Transverse colon (tissue), 4 donors: ENCODE results near the gene SYNE1. TPM values are rescaled to one million over a fixed set of nuclear protein-coding genes. Genes with fewer than 3 reads are reported as not detected.

Experiments
- DNase-seq: peaks from one replicate; pipeline ENCODE4 v3.0.0-alpha.2; 2019
- H3K27ac ChIP-seq, 4 donors: fragments of 200-600 bp; sonication (generic); 2 replicates each; pipeline ENCODE4 v1.5.1; 2016 to 2018; ENCODE audit warnings: inconsistent platforms in 4 of 4
- H3K27me3 ChIP-seq: fragments of 200-600 bp; sonication (generic); 2 replicates; pipeline ENCODE4 v1.5.1; 2017; ENCODE audit warnings: inconsistent platforms
- H3K36me3 ChIP-seq, 4 donors: fragments of 200-600 bp; sonication (generic); 2 replicates each; pipeline ENCODE4 v1.5.1; 2017 to 2019; ENCODE audit warnings: inconsistent platforms in 4 of 4
- H3K4me1 ChIP-seq, 4 donors: fragments of 200-600 bp; sonication (generic); 2 replicates each; pipeline ENCODE4 v1.5.1; 2017 to 2020; ENCODE audit warnings: inconsistent platforms in 4 of 4
- H3K4me3 ChIP-seq, 4 donors: fragments of 200-600 bp; sonication (generic); 1 replicate in 1 of 4; 2 replicates in 3 of 4; pipeline versions ENCODE4 v1.5.1 to v1.6.1; 2017 to 2019; ENCODE audit warnings: inconsistent platforms in 4 of 4
- H3K9me3 ChIP-seq, 2 donors: fragments of 200-600 bp; sonication (generic); 2 replicates each; pipeline ENCODE4 v1.5.1; 2017 to 2019; ENCODE audit warnings: inconsistent platforms in 2 of 2
- EP300 ChIP-seq: sonication (generic); formaldehyde crosslinking; IDR thresholded peaks from one replicate; pipeline ENCODE4 v1.6.1; 2017; ENCODE audit warnings: antibody characterized with exemption, low read depth
- POLR2A ChIP-seq: fragments of 450-650 bp; IDR thresholded peaks from one replicate; pipeline ENCODE4 v1.6.1; 2016; ENCODE audit warnings: antibody characterized with exemption, mild to moderate bottlenecking, moderate library complexity
- POLR2AphosphoS5 ChIP-seq, 3 donors: sonication (generic); formaldehyde crosslinking; IDR thresholded peaks; one replicate each; pipeline ENCODE4 v1.6.1; 2016; ENCODE audit warnings: antibody characterized with exemption in 3 of 3
- WGBS, 2 donors: methylation state at CpG; one replicate each; pipeline ENCODE4 v1.1.5; 2018; ENCODE audit warnings: low coverage in 1 of 2; 5-methylcytosine and 5-hydroxymethylcytosine counted together
- in situ Hi-C, 4 donors: fragments of 200-750 bp; cut with MboI; loops; one replicate each; pipeline versions ENCODE4 v1.15.0 to v1.15.1; 2017; ENCODE audit warnings: low sequenced_read_pairs in 3 of 4, low pct_ligation_motif_present in 1 of 4, low pct_unique_long_range_greater_than_20kb in 1 of 4
- intact Hi-C: fragments of 100-400 bp; cut with DNase I; formaldehyde crosslinking; loops from one replicate; pipeline ENCODE4 v1.15.1; 2023; ENCODE audit warnings: low total_unique reads
- total RNA-seq, 4 donors: library from RNA; depleted of rRNA; stranded (reverse); fragments of >200 nt; gene quantifications; one replicate each; pipeline ENCODE4 v1.1.0, GENCODE V29; 2016
- TF ChIP-seq, protein P1 (sequence below), 5 experiments: fragments of 200-600 bp in 3 of 5; fragments of 450-650 bp in 2 of 5; sonication (generic) in 3 of 5; IDR thresholded peaks; 1 replicate in 2 of 5; 2 replicates in 3 of 5; pipeline ENCODE4 v1.5.1; 2016 to 2017; ENCODE audit warnings: antibody characterized with exemption in 5 of 5, inconsistent platforms in 3 of 5, mild to moderate bottlenecking in 2 of 5, moderate library complexity in 1 of 5

Gene SYNE1
- total RNA-seq, 4 donors from 2014 or later: 31.4 to 87.2 (median 59.7) TPM

DNA sequence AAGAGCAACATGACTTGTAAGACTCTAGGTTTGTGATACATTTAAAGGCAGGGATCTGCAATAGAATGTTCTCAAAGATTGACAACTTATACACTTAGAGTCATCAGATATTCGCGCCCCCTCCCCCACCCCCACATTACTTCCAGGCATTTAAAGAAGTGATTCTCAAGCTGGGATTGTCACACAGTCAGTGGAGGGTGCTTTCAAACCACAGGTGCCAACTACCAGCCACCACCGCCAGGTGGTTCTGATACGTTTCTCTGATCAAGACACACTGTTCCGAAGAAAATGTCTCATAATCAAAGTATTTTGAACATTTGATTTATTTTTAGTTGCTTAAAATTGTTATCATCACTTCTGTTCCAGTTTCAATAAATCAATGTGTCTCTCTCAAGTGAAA lies 472.2 kb downstream of the SYNE1 start:
- H3K9me3 ChIP-seq: no peaks in the 10 kb centered on the region
- DNase-seq: no peak
- 85 to 90% methylated on average over 3 to 5 of the region's 5 CpGs for WGBS, 2 donors
- no peaks in the 10 kb centered on the region for H3K36me3 ChIP-seq
- intact Hi-C loops (no loop called here), in situ Hi-C loops (no loop called here)
- H3K4me1 ChIP-seq: peaks cover 0 to 5% (median 0%) of the 10 kb centered on the region in 4 donors
- no peak overlapping the region for H3K4me3 ChIP-seq
- H3K27me3 ChIP-seq: no peaks in the 10 kb centered on the region
- H3K27ac ChIP-seq: no peak overlapping the region
- TF ChIP-seq POLR2AphosphoS5 (IDR thresholded peaks at IDR 0.05) (no peak), POLR2A (no peak), EP300 (no peak)
- TF ChIP-seq, protein P1, sequence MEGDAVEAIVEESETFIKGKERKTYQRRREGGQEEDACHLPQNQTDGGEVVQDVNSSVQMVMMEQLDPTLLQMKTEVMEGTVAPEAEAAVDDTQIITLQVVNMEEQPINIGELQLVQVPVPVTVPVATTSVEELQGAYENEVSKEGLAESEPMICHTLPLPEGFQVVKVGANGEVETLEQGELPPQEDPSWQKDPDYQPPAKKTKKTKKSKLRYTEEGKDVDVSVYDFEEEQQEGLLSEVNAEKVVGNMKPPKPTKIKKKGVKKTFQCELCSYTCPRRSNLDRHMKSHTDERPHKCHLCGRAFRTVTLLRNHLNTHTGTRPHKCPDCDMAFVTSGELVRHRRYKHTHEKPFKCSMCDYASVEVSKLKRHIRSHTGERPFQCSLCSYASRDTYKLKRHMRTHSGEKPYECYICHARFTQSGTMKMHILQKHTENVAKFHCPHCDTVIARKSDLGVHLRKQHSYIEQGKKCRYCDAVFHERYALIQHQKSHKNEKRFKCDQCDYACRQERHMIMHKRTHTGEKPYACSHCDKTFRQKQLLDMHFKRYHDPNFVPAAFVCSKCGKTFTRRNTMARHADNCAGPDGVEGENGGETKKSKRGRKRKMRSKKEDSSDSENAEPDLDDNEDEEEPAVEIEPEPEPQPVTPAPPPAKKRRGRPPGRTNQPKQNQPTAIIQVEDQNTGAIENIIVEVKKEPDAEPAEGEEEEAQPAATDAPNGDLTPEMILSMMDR (IDR thresholded peaks at IDR 0.05): no peak

DNA sequence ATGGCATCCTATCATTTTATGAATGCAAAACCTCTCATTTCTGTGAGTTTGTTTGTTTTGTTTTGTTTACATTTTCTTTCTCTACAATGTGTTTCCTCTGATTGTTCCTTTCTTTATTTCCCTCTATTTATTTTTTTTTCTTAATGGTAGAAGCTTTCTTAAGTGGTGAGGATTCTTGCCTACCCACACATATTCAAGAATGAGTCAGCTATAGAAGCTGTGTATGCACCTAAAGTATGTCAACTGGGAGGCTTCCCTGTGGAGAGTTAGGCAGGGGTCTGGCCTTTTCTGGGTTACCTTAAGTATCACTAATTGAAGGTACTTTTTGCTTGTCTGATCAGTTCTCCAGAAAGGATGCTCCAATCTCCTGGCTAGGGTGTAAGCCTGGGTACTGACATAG lies 475.7 kb downstream of the SYNE1 start:
- no peaks in the 10 kb centered on the region for H3K36me3 ChIP-seq
- TF ChIP-seq, protein P1 (IDR thresholded peaks at IDR 0.05): no peak
- no peak for TF ChIP-seq EP300
- no peak for TF ChIP-seq POLR2AphosphoS5 (IDR thresholded peaks at IDR 0.05)
- TF ChIP-seq POLR2A: no peak
- H3K27ac ChIP-seq: no peak overlapping the region
- H3K4me3 ChIP-seq: no peak overlapping the region
- H3K4me1 ChIP-seq: no peaks in the 10 kb centered on the region
- H3K27me3 ChIP-seq: no peaks in the 10 kb centered on the region
- in situ Hi-C loops (no loop called here), intact Hi-C loops (no loop called here)
- DNase-seq: no peak
- H3K9me3 ChIP-seq: no peaks in the 10 kb centered on the region

DNA sequence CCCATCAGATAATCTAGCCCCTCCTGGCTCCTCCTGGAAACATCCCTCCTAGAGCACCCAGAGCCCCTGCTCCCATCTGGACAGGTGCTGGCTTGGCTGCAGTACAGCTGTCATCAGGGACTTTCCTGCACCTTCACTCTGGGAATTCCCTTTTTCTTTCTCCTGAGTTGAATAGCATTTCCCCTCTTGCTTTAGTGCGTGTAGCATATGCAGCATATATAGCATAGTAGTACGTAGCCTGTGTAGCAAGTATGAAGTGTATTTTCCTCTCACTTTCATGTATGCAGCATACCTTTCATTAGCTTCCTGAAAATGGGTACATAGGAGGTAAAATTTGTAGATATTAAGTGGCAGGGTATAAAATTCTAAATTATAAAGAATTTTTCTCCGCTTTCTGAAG lies 476.8 kb downstream of the SYNE1 start:
- Histone ChIP-seq H3K27ac (no peak overlapping the region), H3K4me3 (no peak overlapping the region), H3K36me3 (peaks cover 0 to 2% (median 0%) of the 10 kb centered on the region in 4 donors), H3K27me3 (no peaks in the 10 kb centered on the region), H3K4me1 (no peaks in the 10 kb centered on the region), H3K9me3 (no peaks in the 10 kb centered on the region)
- in situ Hi-C loops (no loop called here), intact Hi-C loops (no loop called here)
- no peak for TF ChIP-seq EP300
- DNase-seq: no peak
- WGBS, 2 donors: 66 to 74% methylated on average over 3 of the region's 3 CpGs

DNA sequence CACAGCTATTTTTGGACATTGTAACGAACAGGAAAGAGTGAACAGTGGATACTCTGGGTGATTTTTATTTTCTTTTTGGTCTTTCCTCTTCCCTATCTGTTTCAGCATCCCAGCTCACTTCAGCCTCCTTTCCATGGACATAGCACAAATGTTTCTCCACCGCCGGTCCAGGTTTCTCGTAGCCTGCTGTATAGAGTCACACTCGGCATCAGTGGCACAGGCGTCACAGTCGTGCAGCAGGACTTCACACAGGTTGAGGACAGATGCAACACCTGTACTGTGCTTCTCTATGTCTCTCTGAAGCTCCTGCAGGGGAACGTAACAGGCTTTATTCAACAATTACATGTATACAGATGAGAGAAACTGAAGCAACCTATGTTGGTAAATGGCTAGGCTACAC lies 481.4 kb downstream of the SYNE1 start:
- in situ Hi-C loops (no loop called here), intact Hi-C loops (no loop called here)
- no peaks in the 10 kb centered on the region for H3K4me1 ChIP-seq
- no peaks in the 10 kb centered on the region for H3K27me3 ChIP-seq
- 91 to 93% methylated on average over 4 to 8 of the region's 8 CpGs for WGBS, 2 donors
- peaks cover 0 to 29% (median 4%) of the 10 kb centered on the region in 4 donors for H3K36me3 ChIP-seq
- no peak overlapping the region for H3K27ac ChIP-seq
- H3K9me3 ChIP-seq: no peaks in the 10 kb centered on the region
- DNase-seq: no peak
- H3K4me3 ChIP-seq: no peak overlapping the region
- TF ChIP-seq EP300: no peak
- no peak for TF ChIP-seq POLR2A
- TF ChIP-seq, protein P1 (IDR thresholded peaks at IDR 0.05): no peak
- no peak for TF ChIP-seq POLR2AphosphoS5 (IDR thresholded peaks at IDR 0.05)
